GM20431 (cell line): Measurements from ENCODE around the gene NACA2.

Experiments
- in situ Hi-C: fragments of 300-500 bp; cut with MseI, MboI; formaldehyde crosslinking; loops from one replicate; pipeline ENCODE4 v1.15.0; 2020; ENCODE audit warnings: low sequenced_read_pairs; ENCODE audit not compliant: unreplicated experiment

NACA2 gene

GRCh38 chr17:61591018-61591417 is at the start of gene NACA2:
TSS of gene NACA2 (minus strand) at chr17:61591219. CDS start at chr17:61591180, 39 bp downstream.
- in situ Hi-C loops = no loop called here

GRCh38 chr17:61639818-61640217 is 48.8 kb upstream of the NACA2 start:
- in situ Hi-C loops = loop anchor here (10.0 to 25.0 kb wide), 2 partner anchors 195 to 472 kb away; no protein-coding TSS in a partner anchor

- in situ Hi-C loops = loop anchor here (10.0 to 25.0 kb wide), 2 partner anchors 197 to 474 kb away; no protein-coding TSS in a partner anchor
Observed at GRCh38 chr17:61638087-61638486, 47.1 kb upstream of the NACA2 start.

DNA sequence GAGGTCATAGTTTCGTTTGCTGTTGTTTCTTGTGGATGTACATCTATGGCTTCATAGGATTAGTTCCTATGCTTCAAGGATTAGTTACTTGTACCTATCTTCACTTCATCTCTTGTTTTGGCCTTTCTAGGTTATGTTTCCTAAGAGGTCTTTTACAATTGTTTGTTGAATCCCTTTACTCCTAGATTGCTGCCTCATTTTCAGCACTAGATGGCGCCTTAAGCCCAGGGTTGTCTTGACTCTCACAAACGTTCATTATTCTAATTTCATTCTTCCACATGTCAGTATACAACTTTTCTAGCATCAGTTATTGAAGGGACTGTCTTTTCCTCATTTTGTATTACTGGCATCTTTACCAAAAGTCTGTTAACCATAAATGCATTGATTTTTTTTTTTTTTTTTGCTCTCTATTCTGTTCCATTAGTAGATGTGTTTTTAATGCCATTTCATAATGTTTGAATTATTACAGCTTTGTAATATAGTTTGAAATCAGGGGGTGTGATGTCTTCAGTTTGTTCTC is 45.0 kb upstream of the NACA2 start:
- in situ Hi-C loops = loop anchor here (10.0 to 25.0 kb wide), 2 partner anchors 199 to 476 kb away; no protein-coding TSS in a partner anchor

DNA sequence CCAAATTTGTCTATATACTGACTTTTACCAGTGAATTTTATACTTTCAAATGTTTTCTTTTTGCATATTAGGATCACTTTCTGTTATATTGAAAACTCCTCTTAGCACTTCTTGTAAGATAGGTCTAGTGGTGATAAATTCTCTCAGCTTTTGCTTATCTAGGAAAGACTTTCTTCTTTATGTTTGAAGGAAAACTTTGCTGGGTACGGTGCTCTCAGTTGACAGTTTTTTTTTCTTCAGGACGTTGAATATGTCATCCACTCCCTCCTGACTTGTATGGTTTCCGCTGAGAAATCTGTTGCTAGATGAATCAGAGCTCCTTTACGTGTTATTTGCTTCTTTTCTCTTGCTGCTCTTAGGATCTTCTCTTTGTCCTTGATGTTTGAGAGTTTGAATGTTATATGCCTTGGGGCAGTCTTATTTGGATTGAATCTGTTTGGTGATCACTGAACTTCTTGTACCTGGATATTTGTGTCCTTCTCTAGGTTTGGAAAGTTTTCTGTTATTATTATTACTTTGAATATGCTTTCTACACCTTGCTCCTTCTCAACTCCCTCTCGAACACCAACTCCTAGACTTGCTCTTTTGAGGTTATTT is 44.0 kb upstream of the NACA2 start:
- in situ Hi-C loops = loop anchor here (10.0 to 25.0 kb wide), 2 partner anchors 200 to 477 kb away; no protein-coding TSS in a partner anchor

DNA sequence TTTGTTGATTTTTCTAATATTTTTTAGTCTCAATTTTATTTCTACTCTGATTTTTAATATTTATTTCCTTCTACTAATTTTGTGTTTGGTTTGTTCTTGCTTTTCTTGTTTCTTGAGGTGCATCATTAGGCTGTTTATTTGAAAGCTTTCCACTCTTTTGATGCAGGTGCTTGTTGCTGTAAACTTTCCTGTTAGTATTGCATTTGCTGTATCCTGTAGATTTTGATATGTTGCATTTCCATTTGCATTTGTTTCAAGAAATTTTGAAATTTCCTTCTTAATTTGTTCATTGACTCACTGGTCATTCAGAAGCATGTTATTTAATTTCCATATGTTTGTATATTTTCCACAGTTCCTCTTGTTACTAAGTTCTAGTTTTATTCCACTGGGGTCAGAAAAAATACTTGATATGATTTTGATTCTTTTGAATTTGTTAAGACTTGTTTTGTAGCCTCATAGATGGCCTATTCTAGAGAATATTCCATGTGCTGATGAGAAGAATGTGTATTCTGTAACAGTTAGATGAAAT is 43.1 kb upstream of the NACA2 start:
- in situ Hi-C loops = loop anchor here (10.0 to 25.0 kb wide), 2 partner anchors 201 to 478 kb away; no protein-coding TSS in a partner anchor

- in situ Hi-C loops = loop anchor here (10.0 to 25.0 kb wide), 2 partner anchors 202 to 479 kb away; no protein-coding TSS in a partner anchor
Observed at GRCh38 chr17:61632826-61633225, 41.8 kb upstream of the NACA2 start.

GRCh38 chr17:61631800-61632199 is 40.8 kb upstream of the NACA2 start:
- in situ Hi-C loops = loop anchor here (10.0 to 25.0 kb wide), 2 partner anchors 203 to 481 kb away; no protein-coding TSS in a partner anchor

DNA sequence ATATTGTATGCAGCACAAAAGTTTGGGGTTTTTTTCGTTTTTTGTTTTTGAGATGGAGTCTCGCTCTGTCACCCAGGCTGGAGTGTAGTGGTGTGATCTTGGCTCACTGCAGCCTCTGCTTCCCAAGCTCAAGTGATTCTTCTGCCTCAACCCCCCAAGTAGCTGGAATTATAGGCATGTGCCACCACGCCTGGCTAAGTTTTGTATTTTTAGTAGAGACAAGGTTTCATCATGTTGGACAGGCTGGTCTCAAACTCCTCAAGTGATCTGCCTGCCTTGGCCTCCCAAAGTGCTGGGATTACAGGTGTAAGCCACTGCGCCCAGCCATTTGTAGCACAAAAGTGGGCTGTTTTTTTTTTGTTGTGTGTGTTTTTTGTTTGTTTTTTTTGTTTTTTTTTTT is 37.1 kb upstream of the NACA2 start:
- in situ Hi-C loops = loop anchor here (25.0 kb wide), 1 partner anchor 484 kb away; no protein-coding TSS in a partner anchor

GRCh38 chr17:61627658-61628057 is 36.6 kb upstream of the NACA2 start:
- in situ Hi-C loops = loop anchor here (25.0 kb wide), 1 partner anchor 485 kb away; no protein-coding TSS in a partner anchor

DNA sequence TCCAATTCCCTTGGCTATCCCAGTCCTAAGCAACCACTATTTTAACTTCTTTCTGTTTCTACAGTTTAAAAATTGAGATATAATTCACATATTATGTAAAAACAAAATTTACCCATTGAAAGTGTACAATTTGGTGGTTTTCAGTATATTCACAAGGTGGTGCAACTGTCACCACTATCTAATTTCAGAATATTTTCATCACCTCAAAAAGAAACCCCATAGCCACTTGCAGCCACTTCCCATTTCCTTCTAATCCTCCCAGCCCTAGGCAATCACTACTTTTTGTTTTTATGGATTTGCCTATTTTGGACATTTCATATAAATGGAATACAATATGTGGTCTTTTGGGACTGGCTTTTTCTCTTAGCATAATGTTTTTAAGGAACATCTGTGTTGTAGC is 36.1 kb upstream of the NACA2 start:
- in situ Hi-C loops = loop anchor here (25.0 kb wide), 1 partner anchor 485 kb away; no protein-coding TSS in a partner anchor

- in situ Hi-C loops = loop anchor here (25.0 kb wide), 1 partner anchor 487 kb away; no protein-coding TSS in a partner anchor
Observed at GRCh38 chr17:61625564-61625963, 34.5 kb upstream of the NACA2 start.

GRCh38 chr17:61624951-61625350 is 33.9 kb upstream of the NACA2 start:
- in situ Hi-C loops = loop anchor here (25.0 kb wide), 1 partner anchor 487 kb away; no protein-coding TSS in a partner anchor

- in situ Hi-C loops = no loop called here
Observed at GRCh38 chr17:61621317-61621716, 30.3 kb upstream of the NACA2 start.

- in situ Hi-C loops = no loop called here
Observed at GRCh38 chr17:61619953-61620352, 28.9 kb upstream of the NACA2 start.

DNA sequence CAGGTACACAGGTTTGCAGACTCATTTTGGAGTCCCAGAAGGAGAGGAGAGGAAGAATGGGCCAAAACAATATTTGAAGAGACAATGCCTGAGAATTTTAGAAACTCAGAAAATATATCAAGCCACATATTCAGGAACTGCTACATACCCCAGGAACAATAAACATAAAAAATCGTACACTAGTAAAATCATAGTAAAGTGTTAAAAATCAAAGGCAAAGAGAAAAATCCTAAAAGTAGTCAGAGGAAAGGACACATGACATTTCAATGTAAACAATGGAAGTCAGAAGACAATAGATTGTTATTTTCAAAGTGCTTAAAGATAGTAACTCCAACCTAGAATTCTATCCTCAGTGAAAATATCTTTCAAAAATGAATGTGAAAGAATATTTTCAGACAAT is 28.5 kb upstream of the NACA2 start:
- in situ Hi-C loops = no loop called here

GRCh38 chr17:61618950-61619349 is 27.9 kb upstream of the NACA2 start:
- in situ Hi-C loops = no loop called here

DNA sequence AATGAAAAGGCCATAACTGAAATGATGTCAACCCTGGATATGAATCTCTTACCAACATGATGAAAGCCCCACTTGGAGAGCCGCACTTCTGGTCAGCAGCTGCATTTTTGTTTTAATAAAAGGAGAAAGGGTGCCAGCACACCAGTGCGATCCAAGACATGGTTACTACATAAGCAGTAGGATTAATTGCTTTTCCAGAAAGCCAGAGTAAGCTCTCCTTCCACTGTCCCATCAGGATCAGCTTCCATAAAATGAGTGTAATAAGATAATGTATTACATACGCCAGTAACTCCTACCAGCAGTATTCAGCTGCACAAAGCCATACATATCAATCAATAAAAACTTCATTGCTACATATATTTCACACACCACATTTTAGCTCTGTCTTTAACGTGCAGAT is 26.3 kb upstream of the NACA2 start:
- in situ Hi-C loops = no loop called here

GRCh38 chr17:61616783-61617182 is 25.8 kb upstream of the NACA2 start:
- in situ Hi-C loops = no loop called here

- in situ Hi-C loops = no loop called here
Observed at GRCh38 chr17:61614219-61614618, 23.2 kb upstream of the NACA2 start.

GRCh38 chr17:61611323-61611722 is 20.3 kb upstream of the NACA2 start:
- in situ Hi-C loops = no loop called here
